ENCODE data around the gene NGEF.

GRCh38 chr2:233007739-233008138 lies 5.3 kb downstream of the NGEF start:
- TF ChIP-seq, protein P1, sequence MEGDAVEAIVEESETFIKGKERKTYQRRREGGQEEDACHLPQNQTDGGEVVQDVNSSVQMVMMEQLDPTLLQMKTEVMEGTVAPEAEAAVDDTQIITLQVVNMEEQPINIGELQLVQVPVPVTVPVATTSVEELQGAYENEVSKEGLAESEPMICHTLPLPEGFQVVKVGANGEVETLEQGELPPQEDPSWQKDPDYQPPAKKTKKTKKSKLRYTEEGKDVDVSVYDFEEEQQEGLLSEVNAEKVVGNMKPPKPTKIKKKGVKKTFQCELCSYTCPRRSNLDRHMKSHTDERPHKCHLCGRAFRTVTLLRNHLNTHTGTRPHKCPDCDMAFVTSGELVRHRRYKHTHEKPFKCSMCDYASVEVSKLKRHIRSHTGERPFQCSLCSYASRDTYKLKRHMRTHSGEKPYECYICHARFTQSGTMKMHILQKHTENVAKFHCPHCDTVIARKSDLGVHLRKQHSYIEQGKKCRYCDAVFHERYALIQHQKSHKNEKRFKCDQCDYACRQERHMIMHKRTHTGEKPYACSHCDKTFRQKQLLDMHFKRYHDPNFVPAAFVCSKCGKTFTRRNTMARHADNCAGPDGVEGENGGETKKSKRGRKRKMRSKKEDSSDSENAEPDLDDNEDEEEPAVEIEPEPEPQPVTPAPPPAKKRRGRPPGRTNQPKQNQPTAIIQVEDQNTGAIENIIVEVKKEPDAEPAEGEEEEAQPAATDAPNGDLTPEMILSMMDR (IDR thresholded peaks at IDR 0.05): no peak
- TF ChIP-seq POLR2A (IDR thresholded peaks at IDR 0.05): no peak
